ENCODE results near the gene KANK2.

DNA sequence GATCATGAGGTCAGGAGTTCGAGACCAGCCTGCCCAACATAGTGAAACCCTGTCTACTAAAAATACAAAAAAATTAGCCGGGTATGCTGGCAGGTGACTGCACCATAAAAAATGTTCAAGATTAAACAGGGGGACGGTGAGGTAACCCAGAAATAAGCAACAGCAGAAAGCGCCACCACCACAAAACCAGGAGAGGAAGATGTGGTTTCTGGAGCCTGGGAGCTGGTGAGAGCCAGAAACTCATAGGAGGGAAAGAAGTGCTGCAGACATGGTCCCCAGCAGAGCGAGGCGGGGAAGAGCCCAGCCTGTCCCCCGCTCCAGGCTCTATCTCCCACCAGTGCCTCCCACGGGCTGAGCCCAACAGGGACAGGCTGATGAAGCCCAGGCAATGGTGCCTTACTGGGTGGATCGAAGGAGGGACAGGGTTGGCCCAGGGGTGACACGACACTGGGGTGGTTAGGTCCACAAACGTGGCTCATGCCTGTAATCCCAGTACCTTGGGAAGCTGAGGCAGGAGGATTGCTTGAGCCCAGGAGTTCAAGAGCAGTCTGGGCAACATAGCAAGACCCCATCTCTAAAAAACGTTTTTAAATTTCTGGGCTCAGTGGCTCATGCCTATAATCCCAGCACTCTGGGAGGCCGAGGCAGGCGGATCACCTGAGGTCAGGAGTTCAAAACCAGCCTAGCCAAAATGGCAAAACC, 60.8 kb downstream of the KANK2 start:
- TF ChIP-seq POLR2A (IDR thresholded peaks at IDR 0.05; ENCODE audit: low read length) (peak; percentile 5), GATA1 (IDR thresholded peaks at IDR 0.05; ENCODE audit: low read depth, low read length) (no peak)

All from erythroblast (primary cell).